ENCODE results near the gene TAGLN2. TPM values are rescaled to one million over a fixed set of nuclear protein-coding genes. Genes with fewer than 3 reads are reported as not detected.
A peak's percentile ranks its signal among the peaks of the same experiment; 100 is the strongest.

TAGLN2 gene
- total RNA-seq, 1 donor from 2014 or later: 442 TPM

DNA sequence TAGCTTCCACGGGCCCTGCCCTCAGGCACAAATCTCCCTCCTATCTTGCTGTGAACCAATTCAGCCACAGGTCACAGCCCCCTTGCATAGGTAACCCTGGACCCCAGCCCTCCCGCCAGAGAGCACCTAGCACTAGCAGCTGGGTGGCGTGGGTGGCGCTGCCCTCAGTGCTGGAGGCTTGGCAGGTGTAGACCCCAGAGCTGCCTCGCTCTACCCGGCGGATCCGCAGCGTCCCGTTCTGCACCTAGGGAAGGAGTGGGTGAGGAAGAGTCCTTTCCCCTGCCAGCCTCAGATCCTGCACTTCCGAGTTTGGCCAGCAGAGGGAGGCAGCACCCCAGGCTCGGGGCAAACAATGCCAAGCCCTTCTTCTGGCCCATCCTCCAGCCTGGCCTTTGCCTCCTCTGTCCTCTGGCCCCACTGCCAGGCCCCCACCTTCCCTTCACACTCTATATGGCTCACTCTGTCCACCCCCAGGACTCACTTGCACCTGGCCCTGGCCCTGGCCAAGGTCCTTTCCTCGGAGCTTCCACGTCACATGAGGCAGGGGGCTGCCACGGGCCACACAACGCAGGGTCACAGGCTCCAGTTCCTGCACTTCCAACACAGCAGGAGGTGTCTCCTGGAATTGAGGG is 11.1 kb upstream of the TAGLN2 start:
- intact Hi-C loops (cut with micrococcal nuclease): loop anchor here (1.0 to 10.0 kb wide), 4 partner anchors 11 to 438 kb away; partner anchors contain the start of gene TAGLN2
- H3K4me3 Mint-ChIP-seq: no peak overlapping the region
- no peaks in the 10 kb centered on the region for H3K36me3 Mint-ChIP-seq (ENCODE audit: low read depth)
- H3K27ac Mint-ChIP-seq: no peak overlapping the region
- H3K9me3 Mint-ChIP-seq: no peaks in the 10 kb centered on the region
- DNase-seq (ENCODE audit: low spot score): peak; percentile 76
- H3K27me3 Mint-ChIP-seq (ENCODE audit: insufficient read depth): peaks cover 16% of the 10 kb centered on the region
- H3K4me1 Mint-ChIP-seq (ENCODE audit: low read depth): peaks cover 9% of the 10 kb centered on the region

DNA sequence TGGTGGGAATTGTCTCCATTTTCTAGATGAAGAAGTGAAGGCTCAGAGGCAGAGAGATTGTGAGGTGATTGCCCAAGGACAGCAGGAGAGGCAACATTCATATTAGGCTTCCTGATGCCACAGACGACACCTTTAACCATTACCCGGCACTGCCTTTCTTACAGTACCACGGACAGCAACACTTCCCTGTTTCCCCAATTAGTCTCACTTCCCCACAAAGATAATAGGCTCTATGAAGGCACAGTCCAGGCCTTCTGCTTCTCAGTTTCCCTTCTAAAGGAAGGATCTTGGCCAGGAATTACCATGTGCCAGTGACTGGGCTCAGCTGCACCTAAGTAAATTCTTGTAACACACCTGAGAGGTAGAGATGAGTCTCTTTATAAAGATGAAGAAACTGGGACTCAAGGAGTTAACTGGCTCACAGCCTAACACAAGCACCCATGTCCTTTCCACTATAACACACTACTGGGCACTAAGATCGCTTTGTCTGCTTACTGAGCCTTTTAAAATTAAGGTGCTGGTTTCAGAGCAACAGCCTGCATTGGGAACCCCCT is 10.5 kb upstream of the TAGLN2 start:
- H3K4me3 Mint-ChIP-seq: no peak overlapping the region
- intact Hi-C loops (cut with micrococcal nuclease): loop anchor here (1.0 to 10.0 kb wide), 4 partner anchors 10 to 439 kb away; partner anchors contain the start of gene TAGLN2
- no peaks in the 10 kb centered on the region for H3K9me3 Mint-ChIP-seq

DNA sequence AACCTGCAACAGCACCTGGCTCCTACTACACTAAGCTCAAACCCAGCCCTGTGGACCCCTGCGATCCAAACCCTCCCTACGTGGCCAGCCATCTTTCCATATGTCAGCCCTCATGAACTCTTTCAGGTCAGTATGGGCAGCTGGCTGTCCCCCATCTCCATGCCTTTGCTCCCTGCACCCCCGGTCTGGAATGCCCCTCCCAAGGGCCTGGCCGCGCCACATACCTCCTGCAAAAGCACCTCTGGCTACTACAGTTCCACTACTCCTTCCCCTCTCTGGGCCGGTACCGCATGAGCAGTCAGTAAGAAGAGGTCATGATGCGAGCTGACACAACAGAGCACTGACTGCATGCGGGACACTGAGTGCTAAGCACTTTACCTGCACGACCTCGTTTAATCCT is 10.0 kb upstream of the TAGLN2 start:
- Mint-ChIP-seq H3K27ac (no peak overlapping the region), H3K4me3 (no peak overlapping the region), H3K4me1 (ENCODE audit: low read depth) (peaks cover 9% of the 10 kb centered on the region), H3K27me3 (ENCODE audit: insufficient read depth) (peaks cover 16% of the 10 kb centered on the region), H3K36me3 (ENCODE audit: low read depth) (no peaks in the 10 kb centered on the region), H3K9me3 (no peaks in the 10 kb centered on the region)
- intact Hi-C loops (cut with micrococcal nuclease): loop anchor here (10.0 kb wide), 1 partner anchor 439 kb away; no protein-coding TSS in a partner anchor
- DNase-seq (ENCODE audit: low spot score): no peak

More for the DNA sequence above, 10.5 kb upstream of the TAGLN2 start:
- Mint-ChIP-seq H3K36me3 (ENCODE audit: low read depth) (no peaks in the 10 kb centered on the region), H3K27ac (no peak overlapping the region), H3K27me3 (ENCODE audit: insufficient read depth) (peaks cover 16% of the 10 kb centered on the region), H3K4me1 (ENCODE audit: low read depth) (peaks cover 9% of the 10 kb centered on the region)
- DNase-seq (ENCODE audit: low spot score): no peak

DNA sequence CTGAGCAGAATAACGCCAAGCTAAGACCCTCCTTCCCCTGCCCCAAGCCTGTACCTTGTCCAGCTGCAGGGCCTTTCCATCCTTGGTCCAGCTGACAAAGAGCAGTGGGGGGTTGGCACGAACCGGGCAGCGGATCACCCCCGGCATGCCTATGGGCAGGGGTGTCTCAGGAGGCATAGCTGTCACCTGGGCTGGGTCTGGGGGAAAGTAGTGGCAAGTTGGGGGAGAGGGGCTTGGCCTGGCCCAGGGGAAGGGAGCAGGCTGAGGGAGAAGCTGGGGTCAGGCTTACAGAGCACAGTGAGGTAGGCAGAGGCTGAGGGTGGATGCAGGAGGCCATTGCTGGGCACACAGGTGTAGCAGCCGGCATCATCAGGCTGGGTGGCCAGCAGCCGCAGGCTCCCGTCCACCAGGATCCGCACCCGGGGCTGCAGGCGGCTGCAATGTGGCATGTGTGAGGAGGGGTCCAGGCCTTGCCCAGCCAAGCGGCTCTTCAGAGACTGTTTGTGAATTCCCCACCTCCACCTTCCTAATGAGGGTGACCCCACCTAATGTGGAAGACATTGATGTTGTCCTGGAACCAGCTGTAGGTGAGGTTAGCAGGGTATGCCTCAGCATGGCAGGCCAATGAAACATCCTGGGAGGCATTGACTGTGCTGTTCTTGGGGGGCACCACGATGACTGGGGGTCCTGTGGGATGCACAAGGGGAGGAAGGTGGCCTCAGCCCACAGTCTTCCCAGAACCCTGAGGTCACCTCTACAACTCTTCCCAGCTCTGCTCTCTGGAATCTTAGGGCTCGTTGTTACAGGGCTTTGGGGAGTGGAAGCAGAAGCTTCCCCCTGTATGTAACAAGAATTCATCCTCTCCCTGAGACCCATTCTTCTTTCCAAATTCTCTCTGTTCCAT is 9.1 kb upstream of the TAGLN2 start:
- Mint-ChIP-seq H3K27ac (no peak overlapping the region), H3K4me3 (no peak overlapping the region), H3K9me3 (no peaks in the 10 kb centered on the region), H3K36me3 (ENCODE audit: low read depth) (no peaks in the 10 kb centered on the region), H3K27me3 (ENCODE audit: insufficient read depth) (peaks cover 16% of the 10 kb centered on the region), H3K4me1 (ENCODE audit: low read depth) (peaks cover 9% of the 10 kb centered on the region)
- intact Hi-C loops (cut with micrococcal nuclease): loop anchor here (10.0 kb wide), 1 partner anchor 440 kb away; no protein-coding TSS in a partner anchor
- no peak for DNase-seq (ENCODE audit: low spot score)

DNA sequence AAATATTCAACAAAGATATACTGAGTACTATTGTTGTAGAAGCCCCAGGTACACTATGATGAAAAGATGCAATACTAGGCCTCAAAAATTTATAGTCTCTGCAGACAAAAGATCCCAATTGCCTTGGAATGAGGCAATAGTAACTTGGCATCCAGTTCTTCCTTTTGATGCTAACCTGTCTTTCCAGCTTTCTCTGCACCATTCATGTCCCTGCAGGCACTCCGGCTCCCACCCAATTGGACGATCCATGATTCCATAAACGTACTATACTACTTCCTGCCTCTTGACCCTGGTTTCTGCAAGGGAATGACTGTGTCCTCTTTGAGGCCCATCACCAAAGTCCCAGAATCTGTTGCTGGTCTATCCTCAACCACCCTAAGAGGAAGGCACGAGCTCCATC is 8.0 kb upstream of the TAGLN2 start:
- no peak for DNase-seq (ENCODE audit: low spot score)
- Mint-ChIP-seq H3K27me3 (ENCODE audit: insufficient read depth) (peaks cover 12% of the 10 kb centered on the region), H3K36me3 (ENCODE audit: low read depth) (no peaks in the 10 kb centered on the region), H3K27ac (no peak overlapping the region), H3K9me3 (no peaks in the 10 kb centered on the region), H3K4me3 (no peak overlapping the region), H3K4me1 (ENCODE audit: low read depth) (peaks cover 7% of the 10 kb centered on the region)
- intact Hi-C loops (cut with micrococcal nuclease): loop anchor here (10.0 kb wide), 1 partner anchor 441 kb away; no protein-coding TSS in a partner anchor

DNA sequence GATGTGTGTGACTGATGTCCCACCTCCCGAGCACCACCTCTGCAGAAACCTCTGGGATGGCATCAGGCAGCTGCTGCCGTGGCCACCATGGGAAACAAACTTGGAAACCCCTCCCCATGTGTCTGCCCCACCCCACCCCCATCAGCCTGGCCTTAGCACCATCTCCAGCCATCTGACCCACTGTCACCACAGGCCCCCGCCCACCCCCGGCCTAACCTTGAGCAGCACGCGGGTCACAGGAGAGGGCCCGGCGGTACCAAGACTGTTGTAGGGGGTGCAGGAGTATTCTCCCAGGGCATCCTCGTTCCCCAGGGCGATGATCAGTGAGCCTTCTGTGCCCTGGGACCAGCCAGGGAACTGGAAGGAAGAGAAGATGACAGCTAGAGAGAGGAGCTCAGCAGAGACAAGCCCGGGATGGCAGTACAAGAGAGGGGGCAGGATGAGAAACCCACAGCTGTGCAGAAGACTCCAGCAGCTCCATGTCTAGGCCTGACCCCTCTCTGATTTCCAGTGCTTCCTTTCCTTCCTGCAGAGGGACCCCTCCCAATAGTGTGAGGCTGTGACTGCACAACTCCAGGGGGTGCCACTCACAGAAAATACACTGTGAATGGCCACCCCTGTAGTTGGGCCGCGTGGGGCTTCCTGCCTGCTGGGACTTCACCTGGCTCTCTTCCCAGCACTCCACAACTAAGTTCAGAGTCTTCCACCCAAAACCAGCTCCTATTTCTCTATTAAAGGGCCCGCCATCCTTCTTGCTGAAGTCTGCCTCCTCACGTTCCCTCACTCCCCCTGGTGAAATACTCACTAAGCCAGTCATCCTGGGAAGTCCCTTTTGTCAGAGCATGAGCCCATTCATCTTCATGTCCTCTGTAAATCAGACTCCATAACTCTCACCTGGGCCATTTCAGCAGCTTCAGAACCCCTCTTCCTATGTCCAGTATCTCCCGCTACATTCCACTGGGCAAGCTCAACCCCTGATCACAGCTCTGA is 7.3 kb upstream of the TAGLN2 start:
- H3K27ac Mint-ChIP-seq: peak overlapping the region; percentile 18
- peaks cover 12% of the 10 kb centered on the region for H3K27me3 Mint-ChIP-seq (ENCODE audit: insufficient read depth)
- intact Hi-C loops (cut with micrococcal nuclease): loop anchor here (10.0 kb wide), 1 partner anchor 442 kb away; no protein-coding TSS in a partner anchor

DNA sequence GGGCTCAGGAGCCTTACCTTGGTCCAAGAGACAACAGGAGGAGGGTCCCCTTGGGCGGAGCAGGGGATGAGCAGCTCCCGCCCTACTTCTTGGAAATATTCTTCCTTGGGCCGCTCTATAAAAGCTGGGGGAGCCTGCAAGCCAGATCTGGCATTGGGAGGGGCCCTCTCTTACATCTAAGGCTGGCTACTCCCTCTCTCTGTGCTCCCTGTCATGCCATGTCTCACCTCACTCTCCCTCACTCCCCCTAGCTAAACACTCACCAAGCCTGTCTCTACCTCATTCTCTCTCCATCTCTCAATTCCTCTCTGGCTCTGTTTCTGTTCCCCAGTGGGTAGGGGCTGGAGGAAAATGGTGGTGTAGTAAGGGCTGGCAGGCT is 6.5 kb upstream of the TAGLN2 start:
- H3K27ac Mint-ChIP-seq: no peak overlapping the region
- intact Hi-C loops (cut with micrococcal nuclease): loop anchor here (10.0 kb wide), 1 partner anchor 443 kb away; no protein-coding TSS in a partner anchor

More for the DNA sequence above, 7.3 kb upstream of the TAGLN2 start:
- no peak for DNase-seq (ENCODE audit: low spot score)
- H3K4me3 Mint-ChIP-seq: no peak overlapping the region
- no peaks in the 10 kb centered on the region for H3K4me1 Mint-ChIP-seq (ENCODE audit: low read depth)
- H3K36me3 Mint-ChIP-seq (ENCODE audit: low read depth): no peaks in the 10 kb centered on the region
- no peaks in the 10 kb centered on the region for H3K9me3 Mint-ChIP-seq

DNA sequence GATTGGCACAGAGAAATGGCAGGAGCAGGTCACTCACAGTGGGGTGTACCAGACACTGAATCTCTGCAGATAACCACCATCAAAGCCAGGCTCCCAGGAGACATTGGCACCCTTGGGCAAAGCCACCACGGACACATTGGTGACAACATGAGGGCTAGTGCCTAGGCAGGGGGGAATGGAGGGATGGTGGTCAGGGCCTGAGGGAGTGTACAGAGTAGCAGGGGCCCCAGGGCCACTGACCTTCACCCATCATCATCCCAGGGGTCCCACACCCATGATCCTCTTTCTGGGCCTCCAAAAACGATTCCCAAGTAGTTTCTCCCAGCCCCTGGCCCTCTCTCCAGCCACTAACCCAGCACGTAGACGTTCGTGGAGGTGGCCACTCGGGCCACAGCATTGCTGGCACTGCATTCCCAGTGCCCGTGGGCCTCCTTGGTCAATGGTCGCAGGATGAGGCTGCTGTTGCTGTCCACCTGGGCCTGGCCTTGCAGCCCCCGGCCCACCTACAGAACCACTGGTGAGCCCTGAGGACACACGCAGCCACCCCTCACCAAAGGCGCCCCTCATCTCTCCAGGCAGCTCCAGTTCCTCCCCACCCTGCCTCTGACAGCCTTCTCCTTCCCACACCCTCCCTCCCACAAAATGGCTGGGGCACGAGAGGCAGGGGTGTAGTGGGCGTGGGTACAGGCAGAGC is 5.9 kb upstream of the TAGLN2 start:
- DNase-seq (ENCODE audit: low spot score): no peak
- H3K27me3 Mint-ChIP-seq (ENCODE audit: insufficient read depth): peaks cover 10% of the 10 kb centered on the region
- intact Hi-C loops (cut with micrococcal nuclease): loop anchor here (10.0 kb wide), 1 partner anchor 444 kb away; no protein-coding TSS in a partner anchor
- peaks cover 7% of the 10 kb centered on the region for H3K4me1 Mint-ChIP-seq (ENCODE audit: low read depth)
- H3K36me3 Mint-ChIP-seq (ENCODE audit: low read depth): no peaks in the 10 kb centered on the region
- H3K27ac Mint-ChIP-seq: no peak overlapping the region
- H3K4me3 Mint-ChIP-seq: no peak overlapping the region
- H3K9me3 Mint-ChIP-seq: no peaks in the 10 kb centered on the region

More for the DNA sequence above, 6.5 kb upstream of the TAGLN2 start:
- Mint-ChIP-seq H3K27me3 (ENCODE audit: insufficient read depth) (peaks cover 12% of the 10 kb centered on the region), H3K4me1 (ENCODE audit: low read depth) (peaks cover 2% of the 10 kb centered on the region), H3K4me3 (no peak overlapping the region), H3K36me3 (ENCODE audit: low read depth) (no peaks in the 10 kb centered on the region), H3K9me3 (no peaks in the 10 kb centered on the region)
- no peak for DNase-seq (ENCODE audit: low spot score)

DNA sequence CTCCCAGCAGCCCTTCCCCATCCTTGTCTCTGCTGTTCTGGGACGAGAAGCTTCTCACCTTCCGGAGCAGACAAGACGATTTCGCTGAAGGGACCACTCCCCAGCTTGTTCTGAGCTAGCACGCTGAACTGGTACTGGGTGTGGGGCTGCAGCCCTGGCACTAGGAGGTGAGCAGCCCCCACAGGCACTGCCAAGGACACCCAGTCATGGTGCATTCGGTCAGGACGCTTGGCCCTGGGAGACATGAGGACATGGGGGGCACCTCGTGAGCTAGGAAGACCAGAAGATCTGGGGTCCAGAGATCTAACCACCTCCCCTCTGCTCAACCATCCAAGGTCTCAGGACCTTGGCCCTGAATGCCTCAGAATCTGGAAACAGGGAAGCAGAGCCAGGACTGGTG is 5.3 kb upstream of the TAGLN2 start:
- H3K4me1 Mint-ChIP-seq (ENCODE audit: low read depth): peaks cover 14% of the 10 kb centered on the region
- no peak for DNase-seq (ENCODE audit: low spot score)
- peaks cover 4% of the 10 kb centered on the region for H3K27me3 Mint-ChIP-seq (ENCODE audit: insufficient read depth)
- intact Hi-C loops (cut with micrococcal nuclease): loop anchor here (10.0 kb wide), 1 partner anchor 444 kb away; no protein-coding TSS in a partner anchor
- H3K4me3 Mint-ChIP-seq: no peak overlapping the region
- H3K36me3 Mint-ChIP-seq (ENCODE audit: low read depth): no peaks in the 10 kb centered on the region
- no peaks in the 10 kb centered on the region for H3K9me3 Mint-ChIP-seq
- H3K27ac Mint-ChIP-seq: no peak overlapping the region

DNA sequence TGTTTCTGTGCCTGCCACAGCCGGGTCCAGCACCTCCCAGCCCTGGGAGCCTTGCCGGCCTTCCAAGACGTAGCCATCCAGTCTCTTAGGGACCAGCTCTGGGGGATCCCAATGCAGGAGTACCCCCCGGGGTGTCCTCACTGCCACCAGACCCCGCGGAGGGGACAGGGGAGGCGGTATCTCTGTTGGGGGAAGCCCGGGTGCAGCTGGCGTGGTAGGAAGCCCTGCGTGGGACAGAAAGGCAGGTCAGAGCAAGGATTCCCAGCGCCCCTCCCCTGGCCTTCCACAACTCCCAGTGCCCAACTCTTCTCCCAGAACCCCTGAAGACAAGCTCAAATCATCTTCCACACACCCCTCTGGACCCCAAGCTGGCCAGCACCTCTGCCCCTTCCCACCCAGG is 4.9 kb upstream of the TAGLN2 start:
- Mint-ChIP-seq H3K36me3 (ENCODE audit: low read depth) (no peaks in the 10 kb centered on the region), H3K27ac (no peak overlapping the region), H3K9me3 (no peaks in the 10 kb centered on the region), H3K4me3 (no peak overlapping the region), H3K27me3 (ENCODE audit: insufficient read depth) (no peaks in the 10 kb centered on the region), H3K4me1 (ENCODE audit: low read depth) (peaks cover 18% of the 10 kb centered on the region)
- DNase-seq (ENCODE audit: low spot score): no peak
- intact Hi-C loops (cut with micrococcal nuclease): loop anchor here (10.0 kb wide), 1 partner anchor 445 kb away; no protein-coding TSS in a partner anchor

All from activated T-helper 1 cell treated with anti-CD3 and anti-CD28 coated beads, Interleukin-12 subunit alpha, Interleukin-12 subunit beta, Interleukin-2, Interleukin-4 antibody, amounts not matched to agents 30 ng/mL and 10 ng/mL and 1 ng/mL, durations not matched to agents 14 hours and 24 hours and 36 hours (primary cell).